Kidney (tissue), 14 donors: ENCODE data around the gene KRTAP9-8. TPM values are rescaled to one million over a fixed set of nuclear protein-coding genes. Genes with fewer than 3 reads are reported as not detected.

Experiments used
- DNase-seq, 5 donors: peaks; one replicate each; pipeline ENCODE4 v3.0.0-alpha.2; 2013 to 2020
- FAIRE-seq: peaks from 2 replicates; lab custom pipeline; 2012; peaks lifted over from hg19 to GRCh38; lab: Jason Lieb, UNC
- H3K27ac ChIP-seq, 2 donors: one replicate each; pipeline ENCODE4 v1.7.0; 2013; ENCODE audit warnings: low read depth in 2 of 2, low read length in 2 of 2, inconsistent platforms in 1 of 2
- H3K27me3 ChIP-seq: one replicate; pipeline ENCODE4 v1.7.1; 2013; ENCODE audit warnings: low read length, inconsistent platforms; ENCODE audit not compliant: control insufficient read depth, insufficient read depth
- H3K36me3 ChIP-seq, 3 donors: one replicate each; pipeline versions ENCODE4 v1.7.0 to v1.7.1; 2013; ENCODE audit warnings: low read length in 3 of 3, control low read depth in 1 of 3, inconsistent platforms in 1 of 3; ENCODE audit not compliant: insufficient read depth in 3 of 3, control insufficient read depth in 2 of 3
- H3K4me1 ChIP-seq, 3 donors: one replicate each; pipeline versions ENCODE4 v1.7.0 to v1.7.1; 2013; ENCODE audit warnings: low read length in 3 of 3, inconsistent platforms in 1 of 3, low read depth in 1 of 3; ENCODE audit not compliant: control insufficient read depth in 2 of 3, insufficient read depth in 2 of 3
- H3K4me3 ChIP-seq, 3 donors: one replicate each; pipeline versions ENCODE4 v1.7.0 to v1.8.1; 2013; ENCODE audit warnings: low read length in 3 of 3, control low read depth in 1 of 3, inconsistent platforms in 1 of 3
- H3K9ac ChIP-seq, 3 donors: one replicate each; pipeline versions ENCODE4 v1.7.0 to v1.7.1; 2013; ENCODE audit warnings: low read length in 3 of 3, control low read depth in 1 of 3, inconsistent platforms in 1 of 3
- H3K9me3 ChIP-seq, 3 donors: one replicate each; pipeline versions ENCODE4 v1.7.0 to v1.7.1; 2013; ENCODE audit warnings: low read length in 3 of 3, control low read depth in 1 of 3, inconsistent platforms in 1 of 3; ENCODE audit not compliant: control insufficient read depth in 2 of 3, insufficient read depth in 1 of 3
- CTCF ChIP-seq: IDR thresholded peaks from 3 replicates; pipeline ENCODE4 v1.5.1; 2012; ENCODE audit warnings: mild to moderate bottlenecking, moderate library complexity, borderline replicate concordance; ENCODE audit not compliant: insufficient read depth; ENCODE audit errors: extremely low read depth
- intact Hi-C: fragments of 100-400 bp; cut with DNase I; formaldehyde crosslinking; loops from one replicate; pipeline ENCODE4 v1.11.1; 2022
- polyA plus RNA-seq: library from polyadenylated mRNA; stranded (reverse); fragments of 350-450 nt; fragmentation: Illumina TruSeq; extraction: RNeasy Lipid Tissue Mini Kit (QIAGEN cat#74804); gene quantifications from one replicate; pipeline ENCODE4 v1.2.3, GENCODE V29; 2014; ENCODE audit warnings: low read depth, low replicate concordance; ENCODE audit not compliant: insufficient read depth
- total RNA-seq: library from RNA; stranded (reverse); fragmentation: NEBNext Ultra II Directional; extraction: Animal tissue kit (Norgen Biotek cat#: 25700); gene quantifications from one replicate; pipeline ENCODE4 v1.2.1, GENCODE V29; 2021
- donor health status: control.
- donor health status: control.
- donor health status: control.
- donor health status: control.
- donor health status: control.
- donor health status: DM: yes; HTN: yes; CAD: no.
- donor health status: Normal renal cell carcinoma (clear cell type).

Gene KRTAP9-8
- total and polyA plus RNA-seq, 2 donors from 2014 or later: not detected

GRCh38 chr17:41278176-41278955 is 40.6 kb downstream of the KRTAP9-8 start:
- no peak for FAIRE-seq

GRCh38 chr17:41284043-41284442 is 46.2 kb downstream of the KRTAP9-8 start:
- H3K27ac ChIP-seq: no peak overlapping the region
- FAIRE-seq (no peak), DNase-seq (no peak)
- H3K27me3 ChIP-seq: no peaks in the 10 kb centered on the region
- no peaks in the 10 kb centered on the region for H3K4me1 ChIP-seq
- H3K9me3 ChIP-seq: peaks cover 0 to 4% (median 0%) of the 10 kb centered on the region in 3 donors
- intact Hi-C loops: no loop called here
- H3K36me3 ChIP-seq: no peaks in the 10 kb centered on the region
- no peak overlapping the region for H3K4me3 ChIP-seq
- H3K9ac ChIP-seq: no peak overlapping the region
- no peak for TF ChIP-seq CTCF

More at GRCh38 chr17:41278176-41278955, 40.6 kb downstream of the KRTAP9-8 start:
- no peak overlapping the region for H3K4me3 ChIP-seq
- no peak overlapping the region for H3K9ac ChIP-seq
- no peak overlapping the region for H3K27ac ChIP-seq
- H3K4me1 ChIP-seq: no peaks in the 10 kb centered on the region
- H3K36me3 ChIP-seq: no peaks in the 10 kb centered on the region
- no peaks in the 10 kb centered on the region for H3K27me3 ChIP-seq
- no peak for TF ChIP-seq CTCF
- peaks cover 0 to 4% (median 0%) of the 10 kb centered on the region in 3 donors for H3K9me3 ChIP-seq
- no peak for DNase-seq
- intact Hi-C loops: no loop called here

- Histone ChIP-seq H3K9me3 (peaks cover 0 to 2% (median 0%) of the 10 kb centered on the region in 3 donors), H3K27me3 (no peaks in the 10 kb centered on the region), H3K36me3 (no peaks in the 10 kb centered on the region), H3K27ac (no peak overlapping the region), H3K9ac (no peak overlapping the region), H3K4me3 (no peak overlapping the region), H3K4me1 (no peaks in the 10 kb centered on the region)
- DNase-seq (no peak), FAIRE-seq (no peak)
- intact Hi-C loops: no loop called here
- TF ChIP-seq CTCF: no peak
Measured at GRCh38 chr17:41284546-41284945, 46.7 kb downstream of the KRTAP9-8 start.

GRCh38 chr17:41287050-41287449 is 49.3 kb downstream of the KRTAP9-8 start:
- no peak overlapping the region for H3K9ac ChIP-seq
- FAIRE-seq: no peak
- intact Hi-C loops: no loop called here

More at GRCh38 chr17:41287050-41287449, 49.3 kb downstream of the KRTAP9-8 start:
- Histone ChIP-seq H3K27ac (no peak overlapping the region), H3K27me3 (no peaks in the 10 kb centered on the region), H3K9me3 (no peaks in the 10 kb centered on the region), H3K4me1 (no peaks in the 10 kb centered on the region), H3K4me3 (no peak overlapping the region), H3K36me3 (no peaks in the 10 kb centered on the region)
- no peak for TF ChIP-seq CTCF
- no peak for DNase-seq
